HG03571 (cell line): ENCODE data around the gene WASF3.
"Not testable (repeated sequence)": the region's sequence is repeated elsewhere in the genome, so short reads cannot be mapped to it uniquely, and the experiment has no call there.

Source experiments
- ATAC-seq: cut with Tn5 transposase; IDR thresholded peaks from one replicate; pipeline ENCODE4 v1.9.1; 2021; ENCODE audit not compliant: unreplicated experiment

Gene WASF3

DNA sequence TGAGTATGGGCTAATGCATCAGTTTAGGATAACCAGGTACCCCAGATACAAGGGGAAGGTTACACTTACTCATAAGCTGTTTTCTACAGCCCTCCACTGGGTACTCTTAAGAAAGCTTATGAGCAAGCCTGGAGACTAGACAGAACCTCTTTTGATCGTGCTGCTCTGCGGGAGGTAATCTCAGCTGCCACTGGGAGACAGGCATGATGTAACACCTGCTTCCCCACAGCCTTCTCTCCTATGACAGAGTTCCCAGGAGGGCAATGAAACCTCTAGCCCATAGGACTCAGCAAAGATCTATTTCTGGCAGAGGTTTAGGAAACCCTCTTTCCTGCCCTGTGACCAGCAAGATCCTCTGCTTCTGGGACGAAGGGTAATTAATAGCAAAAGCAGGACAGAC lies 65.6 kb downstream of the WASF3 start:
- ATAC-seq, result no peak

DNA sequence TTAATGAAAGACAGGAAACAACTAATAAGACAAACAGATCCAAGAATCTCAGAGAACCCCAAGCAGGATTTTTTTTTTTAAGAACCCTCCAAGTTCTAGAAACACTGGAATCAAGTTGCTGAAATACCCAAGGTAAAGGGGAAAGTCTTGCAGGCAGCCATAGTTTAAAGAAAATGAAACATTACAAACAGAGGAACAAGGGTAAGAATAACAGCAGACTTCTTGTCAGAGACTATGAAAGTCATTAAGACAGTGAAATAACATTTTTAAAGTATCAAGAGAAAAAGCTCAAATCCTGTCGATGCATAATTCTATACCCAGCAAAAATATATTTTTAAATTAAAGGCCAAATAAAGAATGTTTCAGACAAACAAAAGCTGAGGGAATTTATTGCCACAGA lies 67.1 kb downstream of the WASF3 start:
- no peak for ATAC-seq

DNA sequence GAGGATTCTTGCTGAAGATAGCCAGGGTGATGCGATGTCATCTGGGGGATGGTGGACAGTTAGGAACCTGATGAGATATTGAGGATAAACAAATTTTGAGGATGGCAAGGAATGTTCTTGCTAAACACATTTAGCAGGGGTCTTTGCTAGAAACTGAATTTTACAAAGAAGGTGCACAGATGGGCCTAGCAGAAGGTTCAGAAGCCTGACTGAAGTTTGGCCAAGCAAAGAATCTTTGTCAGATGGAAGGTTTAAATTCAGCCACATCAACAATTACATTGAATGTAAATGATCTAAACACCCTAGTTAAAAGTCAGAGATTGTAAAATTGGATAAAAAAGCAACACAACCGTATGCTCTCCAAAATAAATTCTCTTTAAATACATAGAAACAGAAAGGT lies 68.8 kb downstream of the WASF3 start:
- ATAC-seq, result no peak

DNA sequence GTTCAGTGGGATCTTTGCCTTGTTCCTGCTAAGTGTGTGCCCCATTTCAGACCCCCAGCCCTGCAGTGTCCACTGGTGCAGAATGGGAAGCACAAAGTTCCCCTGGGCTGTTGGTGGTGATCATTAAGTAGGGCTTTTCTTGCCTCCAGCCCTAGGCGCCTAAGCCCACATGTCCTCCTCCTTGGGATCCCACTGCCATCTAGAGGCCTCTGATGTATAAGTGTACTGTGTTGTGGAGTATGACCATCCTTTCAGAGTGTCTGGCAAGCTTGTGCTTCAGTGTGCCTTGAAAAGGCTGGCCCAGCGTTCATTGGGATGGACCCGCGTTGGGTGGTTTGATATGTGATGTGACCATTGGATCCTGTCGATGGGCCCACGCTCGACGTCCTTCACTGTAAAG lies 71.2 kb downstream of the WASF3 start:
- ATAC-seq, result no peak

DNA sequence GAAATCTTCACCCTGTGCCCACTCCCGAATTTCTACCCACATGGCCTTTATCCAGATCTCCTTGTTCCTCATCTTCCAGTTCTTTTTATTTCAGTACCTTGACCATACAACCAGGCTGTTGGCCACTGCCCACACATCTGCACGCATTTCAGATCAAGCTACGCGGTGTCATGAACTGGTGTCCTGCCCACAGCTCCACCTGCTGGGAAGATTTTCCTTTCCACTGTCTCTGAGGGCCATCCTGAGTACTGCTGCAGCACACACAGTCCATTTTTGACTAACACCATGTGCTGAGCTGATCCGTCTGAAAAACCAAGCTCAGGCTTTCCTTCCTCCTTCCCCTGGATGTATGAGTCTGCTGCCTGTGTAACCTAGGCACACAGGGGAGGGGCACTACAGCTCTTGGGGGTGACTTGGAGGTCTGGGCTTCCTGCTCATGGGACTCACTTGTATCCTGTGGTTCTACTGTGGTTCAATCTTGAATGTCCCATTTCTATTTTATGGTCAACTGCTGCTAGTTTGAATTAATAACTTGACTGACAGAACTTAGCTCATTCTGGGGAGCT lies 71.9 kb downstream of the WASF3 start:
- no peak for ATAC-seq

DNA sequence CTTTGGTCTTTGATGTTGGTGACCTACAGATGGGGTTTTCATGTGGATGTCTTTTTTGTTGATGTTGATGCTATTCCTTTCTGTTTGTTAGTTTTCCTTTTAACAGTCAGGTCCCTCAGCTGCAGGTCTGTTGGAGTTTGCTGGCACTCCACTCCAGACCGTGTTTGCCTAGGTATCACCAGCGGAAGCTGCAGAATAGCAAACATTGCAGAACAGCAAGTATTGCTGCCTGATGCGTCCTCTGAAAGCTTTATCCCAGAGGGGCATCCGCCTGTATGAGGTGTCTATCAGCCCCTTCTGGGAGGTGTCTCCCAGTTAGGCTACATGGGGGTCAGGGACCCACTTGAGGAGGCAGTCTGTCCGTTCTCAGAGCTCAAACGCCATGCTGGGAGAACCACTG lies 78.2 kb downstream of the WASF3 start:
- not testable (repeated sequence) for ATAC-seq

DNA sequence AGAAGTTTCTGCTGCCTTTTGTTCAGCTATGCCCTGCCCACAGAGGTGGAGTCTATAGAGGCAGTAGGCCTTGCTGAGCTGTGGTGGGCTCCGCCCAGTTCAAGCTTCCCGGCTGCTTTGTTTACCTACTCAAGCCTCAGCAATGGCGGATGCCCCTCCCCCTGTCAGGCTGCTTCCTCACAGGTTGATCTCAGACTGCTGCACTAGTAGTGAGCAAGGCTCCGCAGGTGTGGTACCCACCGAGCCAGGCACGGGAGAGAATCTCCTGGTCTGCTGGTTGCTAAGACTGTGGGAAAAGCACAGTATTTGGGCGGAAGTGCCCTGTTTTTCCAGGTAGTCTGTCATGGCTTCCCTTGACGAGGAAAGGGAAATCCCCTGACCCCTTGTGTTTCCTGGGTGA lies 78.6 kb downstream of the WASF3 start:
- not testable (repeated sequence) for ATAC-seq

DNA sequence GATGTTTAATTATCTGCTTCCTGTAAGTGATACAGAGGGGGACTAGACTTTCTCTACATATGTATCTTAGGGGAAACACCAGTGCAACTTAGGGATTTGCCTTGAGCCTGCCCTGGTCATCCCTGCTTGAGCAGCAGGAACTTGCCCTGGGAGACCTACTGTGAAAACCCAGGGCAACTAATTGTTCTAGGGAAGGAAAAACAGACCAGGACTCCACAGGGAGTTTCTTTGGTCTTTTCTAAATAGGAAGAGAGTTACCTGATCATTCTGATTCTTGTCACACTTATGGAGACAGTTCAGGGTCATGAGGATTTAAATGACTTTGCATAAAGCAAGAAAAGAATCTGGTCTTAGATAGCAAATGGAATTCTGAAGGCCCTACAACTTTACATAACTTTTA lies 89.1 kb downstream of the WASF3 start:
- ATAC-seq, result no peak

DNA sequence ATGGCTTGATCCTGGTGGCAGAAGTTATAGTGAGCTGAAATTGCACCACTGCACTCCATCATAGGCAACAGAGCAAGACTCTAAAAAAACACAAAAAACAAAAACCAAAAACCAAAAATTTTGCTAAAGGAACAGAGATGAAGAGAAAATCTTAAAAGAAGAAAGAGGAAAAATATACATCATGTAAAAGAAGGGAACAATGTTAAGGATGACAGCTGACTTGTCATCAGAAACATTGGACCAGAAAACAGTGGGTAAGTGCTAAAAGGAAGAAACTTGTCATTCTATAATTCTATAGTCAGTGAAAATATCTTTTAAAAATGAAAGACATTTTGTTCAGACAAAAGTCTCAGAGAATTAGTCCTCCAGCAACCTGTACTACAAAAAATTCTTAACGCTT lies 93.8 kb downstream of the WASF3 start:
- no peak for ATAC-seq

DNA sequence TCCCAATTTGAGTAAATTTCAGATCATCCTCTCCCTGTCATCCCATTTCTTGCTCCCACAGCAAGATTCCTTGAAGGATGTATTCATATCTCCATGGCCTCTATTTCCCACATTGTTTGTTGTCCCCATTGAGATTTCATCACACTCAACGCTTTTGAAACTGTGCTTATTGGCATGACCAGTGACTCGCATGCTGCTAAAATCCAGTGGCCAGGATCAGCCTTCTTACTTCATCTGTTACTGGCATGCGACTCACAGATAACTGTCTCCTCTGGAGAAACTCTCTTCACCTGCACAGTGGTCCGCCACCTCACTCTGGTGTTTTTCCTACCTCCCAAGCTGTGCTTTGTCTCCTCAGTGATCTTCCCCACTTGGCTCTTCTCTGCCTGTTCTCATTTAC lies 95.8 kb downstream of the WASF3 start:
- no peak for ATAC-seq

DNA sequence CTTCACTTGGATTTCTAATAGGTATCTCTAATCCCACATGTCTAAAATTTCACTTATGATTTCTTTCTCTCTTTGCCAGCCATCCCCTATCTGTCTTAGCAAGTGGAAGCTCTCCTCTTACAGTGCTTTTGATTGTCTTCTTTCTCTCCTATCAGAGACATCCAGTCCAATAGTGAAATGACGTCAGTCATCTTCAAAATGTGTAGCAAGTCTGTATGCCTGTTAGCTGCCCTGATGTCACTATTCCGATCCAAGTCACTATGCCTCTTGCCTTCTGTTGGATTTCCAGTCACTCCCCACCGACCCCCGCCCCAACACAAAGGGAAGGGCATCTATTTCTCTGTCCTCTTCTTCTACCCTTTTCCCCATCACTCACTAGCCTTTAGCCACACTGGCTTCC lies 96.4 kb downstream of the WASF3 start:
- ATAC-seq, result no peak

DNA sequence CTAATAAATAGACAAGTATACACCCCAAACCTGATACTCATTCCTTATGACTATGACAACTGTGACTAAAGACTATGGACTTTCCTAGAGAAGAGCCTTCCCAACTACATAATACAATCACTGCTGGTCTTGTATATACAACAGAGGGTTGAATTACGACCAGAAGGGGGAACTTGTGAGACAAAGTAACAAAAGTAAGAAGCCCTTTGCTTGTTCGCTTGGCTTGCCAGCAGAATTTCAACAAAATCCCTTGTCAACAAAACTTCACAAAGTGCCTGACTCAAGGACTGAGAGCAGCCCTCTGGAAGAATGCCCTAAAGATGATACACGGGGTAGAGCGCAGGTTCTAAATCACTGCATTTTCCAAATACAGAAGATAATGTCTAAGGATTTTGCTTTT lies 99.4 kb downstream of the WASF3 start:
- no peak for ATAC-seq

DNA sequence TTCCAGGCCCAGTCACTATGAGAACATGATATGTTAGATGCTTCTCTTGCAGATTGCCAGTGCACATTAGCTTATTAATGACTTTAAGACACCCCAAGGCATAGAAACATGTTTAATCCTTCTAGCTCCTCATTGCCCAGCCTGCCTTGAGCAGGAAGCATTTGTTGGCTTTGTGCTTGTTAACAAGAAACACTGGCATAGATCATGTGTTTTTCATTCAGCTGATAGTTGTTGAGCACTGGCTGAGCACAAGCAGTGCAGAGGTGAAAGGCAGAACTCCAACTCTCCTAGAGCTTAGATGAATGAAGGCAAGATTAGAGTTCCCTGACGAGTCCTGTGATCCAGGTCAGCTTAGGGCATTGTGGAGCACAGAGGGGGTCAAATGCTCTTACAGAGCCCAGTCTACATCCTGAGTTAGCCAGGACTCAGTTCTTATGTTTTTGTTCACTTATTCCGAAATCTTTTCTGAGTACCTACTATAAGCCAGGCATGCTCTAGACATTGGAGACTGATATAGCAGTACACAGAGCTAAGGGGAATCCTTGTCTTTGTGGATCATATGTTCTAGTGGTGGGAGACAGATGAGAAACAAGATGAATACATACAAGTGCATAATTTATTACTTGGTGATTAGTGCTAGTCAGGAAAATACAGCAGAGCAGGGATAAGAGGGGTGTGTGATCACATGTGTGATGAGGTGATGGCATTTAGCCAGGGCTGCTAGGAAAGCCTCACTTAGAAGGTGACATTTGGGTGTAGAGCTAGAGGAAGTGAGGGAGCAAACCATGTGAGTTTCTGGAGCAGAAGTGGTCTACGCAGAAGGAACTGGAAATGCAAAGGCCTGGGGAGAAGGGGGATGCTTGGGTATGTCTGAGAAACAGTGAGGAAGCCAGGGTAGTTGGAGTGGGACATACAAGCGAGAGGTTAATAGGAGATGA lies 101.2 kb downstream of the WASF3 start:
- no peak for ATAC-seq

DNA sequence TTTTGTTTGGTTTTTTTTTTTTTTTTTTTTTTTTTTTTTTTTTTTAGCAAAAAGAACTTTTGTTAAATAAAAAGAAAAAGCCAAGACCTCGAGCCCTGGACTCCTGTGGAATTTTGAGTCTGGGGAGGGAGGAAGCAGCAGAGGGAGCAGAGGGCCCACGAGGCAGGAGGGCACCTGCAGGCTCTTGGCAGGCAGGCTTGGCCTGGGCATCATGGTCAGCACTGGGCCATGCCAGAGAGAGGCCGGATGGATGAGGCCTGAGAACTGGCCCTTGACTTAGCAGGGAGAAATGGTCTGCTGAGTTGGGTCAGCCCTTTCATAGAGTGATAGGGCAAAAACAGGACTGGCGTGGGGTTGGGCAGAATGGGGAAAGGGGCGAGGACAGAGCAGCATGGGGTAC lies 102.7 kb downstream of the WASF3 start:
- no peak for ATAC-seq

DNA sequence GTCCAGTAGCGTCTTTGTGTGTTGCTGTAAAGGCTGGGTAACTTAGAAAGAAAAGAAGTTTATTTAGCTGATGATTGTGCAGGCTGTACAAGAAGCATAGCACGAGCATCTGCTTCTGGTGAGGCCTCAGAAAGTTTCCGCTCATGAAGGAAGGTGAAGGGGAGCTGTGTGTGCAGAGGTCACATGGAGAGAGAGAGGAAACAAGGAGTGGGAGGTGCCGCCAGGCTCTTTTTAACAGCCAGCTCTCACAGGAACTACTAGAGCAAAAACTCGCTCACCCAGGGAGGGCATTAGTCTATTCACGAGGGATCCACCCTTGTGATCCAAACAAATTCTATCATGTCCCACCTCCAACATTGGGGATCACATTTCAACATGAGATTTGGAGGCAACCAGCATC lies 103.3 kb downstream of the WASF3 start:
- no peak for ATAC-seq

DNA sequence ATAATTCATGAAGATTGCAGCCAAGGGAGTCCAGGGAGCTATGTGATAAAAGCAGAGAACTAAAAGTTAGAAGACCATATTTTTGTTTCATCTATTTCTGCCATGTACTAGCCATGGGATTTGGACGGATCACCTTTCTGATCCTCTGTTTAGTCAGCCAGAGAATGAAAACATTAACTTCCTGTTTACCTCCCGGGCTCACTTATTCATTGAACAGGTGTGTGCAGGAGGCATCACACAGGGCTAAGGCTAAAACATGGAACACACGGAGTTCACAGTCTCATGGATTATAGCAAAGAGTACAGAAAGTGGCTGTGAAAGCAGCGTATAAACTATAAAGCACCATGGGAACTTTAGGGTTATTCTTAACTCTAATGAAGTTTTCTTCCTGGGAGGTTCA lies 106.3 kb downstream of the WASF3 start:
- no peak for ATAC-seq

DNA sequence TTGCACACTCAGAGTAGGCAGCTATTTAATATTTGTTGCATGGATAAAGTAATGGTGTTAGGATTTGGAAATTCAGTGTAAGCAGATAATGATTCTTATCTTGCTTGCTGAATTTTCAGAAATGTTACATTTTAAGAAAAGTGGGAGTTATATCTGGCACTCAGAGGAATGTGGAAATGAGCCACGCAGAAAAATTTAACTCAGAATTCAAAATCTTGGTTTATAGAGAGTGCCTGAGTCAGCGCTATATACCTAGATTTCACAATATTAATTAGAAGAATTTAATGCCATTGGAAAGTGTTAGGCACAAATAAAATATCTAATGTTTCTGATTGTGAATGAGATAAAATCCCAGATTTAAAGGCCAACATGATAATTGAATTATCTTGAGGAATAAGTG lies 106.8 kb downstream of the WASF3 start:
- ATAC-seq, result no peak

DNA sequence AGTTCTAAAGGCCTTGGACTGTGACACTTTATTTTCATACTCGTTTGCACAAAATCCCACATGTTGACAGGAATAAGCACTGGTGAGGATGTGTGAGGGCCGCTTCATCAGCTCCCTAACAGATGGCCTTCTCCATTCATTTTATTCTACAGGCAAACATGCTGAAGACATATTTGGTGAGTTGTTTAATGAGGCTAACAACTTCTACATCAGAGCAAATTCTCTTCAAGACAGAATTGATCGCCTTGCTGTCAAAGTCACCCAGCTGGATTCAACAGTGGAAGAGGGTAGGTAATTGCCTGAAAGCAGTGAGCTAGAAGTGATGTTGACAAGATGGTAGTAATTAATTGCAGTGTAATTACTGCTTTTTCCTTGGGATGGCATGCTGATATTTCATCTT lies 107.4 kb downstream of the WASF3 start:
- ATAC-seq, result no peak

DNA sequence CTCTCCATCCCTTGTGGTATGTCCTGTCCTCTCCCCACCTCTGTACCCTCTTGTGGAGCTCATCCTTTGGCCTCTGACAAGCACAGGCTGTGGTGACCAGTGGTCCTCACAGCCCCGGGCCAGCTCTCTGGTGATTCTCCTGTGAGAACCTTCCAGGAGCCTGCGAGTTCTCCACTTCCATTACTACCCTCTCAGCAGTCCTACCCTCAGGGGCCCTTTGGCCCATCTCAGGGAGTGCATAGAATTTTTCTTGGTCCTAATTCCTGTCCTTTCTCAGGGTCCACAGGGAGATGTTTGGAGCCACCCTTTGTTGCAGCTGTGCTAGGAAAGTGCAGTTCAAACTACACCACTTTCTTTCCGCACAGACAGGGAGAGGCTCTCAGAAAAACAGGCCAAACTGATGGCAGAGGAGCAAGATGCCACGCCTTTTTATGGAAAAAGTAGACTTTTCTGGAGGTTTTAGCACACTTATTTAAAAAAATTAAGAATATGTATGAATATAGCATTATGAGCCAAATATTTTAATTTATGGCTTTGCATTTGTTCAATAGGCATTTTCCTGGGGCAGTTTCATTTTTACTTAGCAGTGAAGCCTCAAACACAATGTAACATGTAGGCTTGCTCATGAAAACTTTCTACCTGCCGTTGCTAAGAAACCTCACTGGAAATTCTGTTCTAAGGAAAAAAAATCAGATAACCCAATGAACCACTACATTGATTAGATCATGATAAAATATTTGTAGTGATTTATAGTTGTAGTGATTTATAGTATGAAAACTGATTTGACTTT lies 111.1 kb downstream of the WASF3 start:
- no peak for ATAC-seq

DNA sequence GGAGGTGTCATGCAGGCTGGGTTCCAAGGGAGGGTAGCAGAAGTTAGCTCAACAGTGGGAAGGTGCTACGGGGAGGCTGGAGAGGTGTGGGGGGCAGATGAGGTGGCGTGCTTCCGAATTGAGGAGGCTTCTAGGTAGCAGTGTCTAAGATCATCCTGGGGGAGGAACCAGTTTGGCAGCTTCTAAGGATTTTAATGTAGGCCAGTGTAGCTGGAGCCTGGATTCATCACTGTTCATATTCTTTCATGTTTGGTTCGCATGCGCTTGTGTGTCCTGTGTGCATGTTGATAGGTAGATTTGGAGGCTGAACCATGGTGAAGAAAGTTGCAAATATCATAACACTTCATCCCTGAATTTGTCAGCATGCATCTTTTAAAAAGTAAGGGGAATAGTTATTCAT lies 116.4 kb downstream of the WASF3 start:
- ATAC-seq, result no peak

DNA sequence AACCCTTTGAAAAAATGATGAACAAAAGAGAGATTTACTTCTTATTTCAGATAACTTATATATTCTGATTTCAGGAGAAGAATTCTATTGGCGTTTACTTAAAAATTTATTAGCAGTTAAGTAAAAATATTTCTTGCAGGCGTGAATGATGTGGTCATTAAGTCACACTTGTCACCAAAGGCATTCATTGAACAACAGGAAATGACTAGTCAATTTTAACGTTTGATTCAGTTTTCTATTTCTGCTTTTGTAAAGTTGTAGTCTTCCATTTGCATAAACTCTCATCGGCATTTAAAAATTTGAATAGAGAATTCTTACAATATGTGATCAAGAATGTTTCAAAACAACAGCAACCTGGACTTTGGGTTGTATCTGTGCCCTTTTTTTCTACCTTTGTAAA lies 119.7 kb downstream of the WASF3 start:
- no peak for ATAC-seq

DNA sequence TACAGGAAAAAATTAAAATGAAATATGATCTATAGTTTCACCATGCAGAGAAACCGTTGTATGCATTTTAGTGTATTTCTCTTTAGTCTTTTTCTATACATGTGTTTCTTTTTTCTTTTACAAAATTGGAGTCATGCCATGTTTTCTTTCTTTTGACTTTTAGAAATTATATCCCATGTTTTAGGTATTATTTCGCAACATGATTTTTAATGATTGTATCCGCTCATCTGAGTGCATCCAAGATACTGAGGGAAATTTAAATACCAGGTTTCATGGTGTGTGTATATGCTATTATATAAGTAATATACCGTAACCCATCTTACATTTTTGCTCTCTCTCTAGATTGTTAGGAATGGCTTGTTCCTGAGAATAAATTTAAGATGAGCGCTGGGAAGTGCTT lies 120.8 kb downstream of the WASF3 start:
- ATAC-seq, result no peak
